K562 (cell line): ENCODE measurements around the gene LAMA4. TPM values are rescaled to one million over a fixed set of nuclear protein-coding genes. Genes with fewer than 3 reads are reported as not detected.

Source experiments
- ATAC-seq: fragments of 200-7000 bp; cut with Tn5 transposase; 3 replicates; pipeline ENCODE4 v1.9.1; 2020; ENCODE audit warnings: moderate library complexity
- BruUV-seq: library from RNA; stranded (reverse); fragments of 400-500 nt; replicated peaks from 2 replicates; lab custom pipeline; 2021; lab: Mats Ljungman, UMichigan
- CTCF ChIA-PET: fragments of 300-600 bp; formaldehyde crosslinking; extraction: SDS; loops from one replicate; lab custom pipeline; 2021; ENCODE audit warnings: low intra/inter-chr PET ratio; lab: Yijun Ruan, JAX
- POLR2A ChIA-PET: fragments of 300-600, 350-650 bp; sonication (Branson Sonifier 250); formaldehyde crosslinking; extraction: SDS; loops from one replicate; lab custom pipeline; 2021; ENCODE audit warnings: antibody characterized with exemption, inconsistent platforms; lab: Yijun Ruan, JAX
- DNase-seq, 4 experiments: peaks; one replicate each; pipeline versions ENCODE4 v3.0.0 to v3.0.0-alpha.2; 2011 to 2018; ENCODE audit warnings: low spot score in 3 of 4, mixed read lengths in 3 of 4; ENCODE audit errors: extremely low read depth in 1 of 4
- FAIRE-seq: peaks from 2 replicates; lab custom pipeline; 2011; peaks lifted over from hg19 to GRCh38; lab: Jason Lieb, UNC
- H2AFZ ChIP-seq: 2 replicates; pipeline ENCODE4 v1.6.0; 2011; ENCODE audit warnings: low read depth, low read length, control low read depth, inconsistent platforms
- H3K27ac ChIP-seq: fragments of 200-600 bp; 3 replicates; pipeline ENCODE4 v1.8.0; 2011; ENCODE audit warnings: low read depth, mild to moderate bottlenecking, control low read depth, inconsistent platforms, low read length, moderate library complexity, mixed read lengths; ENCODE audit errors: extremely low read depth
- H3K27me3 ChIP-seq, 2 experiments: fragments of 300-600 bp in 1 of 2; 2 replicates in 1 of 2; 3 replicates in 1 of 2; pipeline versions ENCODE4 v1.6.0 to v1.8.0; 2011; ENCODE audit warnings: inconsistent platforms in 2 of 2, low read length in 2 of 2, mild to moderate bottlenecking in 1 of 2, mixed read lengths in 1 of 2, moderate library complexity in 1 of 2; ENCODE audit not compliant: control insufficient read depth in 2 of 2, insufficient read depth in 2 of 2
- H3K36me3 ChIP-seq: fragments of 300-600 bp; 3 replicates; pipeline ENCODE4 v1.8.0; 2011; ENCODE audit warnings: mild to moderate bottlenecking, low read length, inconsistent platforms; ENCODE audit not compliant: control insufficient read depth, insufficient read depth
- H3K4me1 ChIP-seq, 2 experiments: fragments of 200-600 bp in 1 of 2; replicated peaks in 1 of 2; 2 replicates in 1 of 2; 3 replicates in 1 of 2; pipeline versions ENCODE4 v1.5.1 to v1.8.0; 2011; ENCODE audit warnings: inconsistent platforms in 2 of 2, low read length in 2 of 2, mild to moderate bottlenecking in 1 of 2, mixed read lengths in 1 of 2, moderate library complexity in 1 of 2; ENCODE audit not compliant: control insufficient read depth in 2 of 2, insufficient read depth in 2 of 2
- H3K4me2 ChIP-seq: 2 replicates; pipeline ENCODE4 v1.6.1; 2011; ENCODE audit warnings: low read length, control low read depth, inconsistent platforms, mixed read lengths; ENCODE audit not compliant: insufficient read depth
- H3K4me3 ChIP-seq: fragments of 200-600 bp; sonication (generic), shearing (Covaris generic); 2 replicates; pipeline ENCODE4 v1.5.1; 2016; ENCODE audit warnings: control low read depth, inconsistent platforms
- H3K79me2 ChIP-seq: fragments of 200-600 bp; 3 replicates; pipeline ENCODE4 v1.8.0; 2011; ENCODE audit warnings: low read length, inconsistent platforms; ENCODE audit not compliant: control insufficient read depth, insufficient read depth
- H3K9ac ChIP-seq, 2 experiments: 2 replicates each; pipeline versions ENCODE4 v1.6.0 to v1.6.1; 2011; ENCODE audit warnings: low read depth in 2 of 2, low read length in 2 of 2, control low read depth in 1 of 2, inconsistent platforms in 1 of 2, mild to moderate bottlenecking in 1 of 2, mixed read lengths in 1 of 2; ENCODE audit not compliant: insufficient read depth in 1 of 2
- H3K9me1 ChIP-seq: one replicate; pipeline ENCODE4 v1.6.0; 2011; ENCODE audit warnings: inconsistent platforms, mild to moderate bottlenecking, low read length, moderate library complexity; ENCODE audit not compliant: control insufficient read depth, insufficient read depth
- H3K9me3 ChIP-seq: replicated peaks from 2 replicates; pipeline ENCODE4 v1.5.1; 2011; ENCODE audit warnings: low read depth, low read length, inconsistent platforms; ENCODE audit not compliant: control insufficient read depth, insufficient read depth
- H4K20me1 ChIP-seq: replicated peaks from 2 replicates; pipeline ENCODE4 v1.6.1; 2011; ENCODE audit warnings: low read length, inconsistent platforms, mixed read lengths; ENCODE audit not compliant: control insufficient read depth, insufficient read depth
- BCLAF1 ChIP-seq, 2 experiments: fragments of 450-650 bp in 1 of 2; IDR thresholded peaks; 2 replicates each; pipeline ENCODE4 v1.6.1; 2011 to 2017; ENCODE audit warnings: low read depth in 2 of 2, antibody characterized with exemption in 1 of 2, borderline replicate concordance in 1 of 2, low read length in 1 of 2, mild to moderate bottlenecking in 1 of 2, mixed read lengths in 1 of 2; ENCODE audit not compliant: control insufficient read depth in 1 of 2
- BRD4 ChIP-seq: fragments of 200-600 bp; sonication (generic); IDR thresholded peaks from 2 replicates; pipeline ENCODE4 v1.6.1; 2017; ENCODE audit warnings: inconsistent platforms
- FOXK2 ChIP-seq, 2 experiments: fragments of 450-650 bp; IDR thresholded peaks in 1 of 2; conservative IDR thresholded peaks in 1 of 2; 2 replicates each; pipeline ENCODE4 v1.6.1; 2016; ENCODE audit warnings: low read depth in 2 of 2, mild to moderate bottlenecking in 1 of 2
- FOXO4 ChIP-seq: fragments of 450-650 bp; formaldehyde crosslinking; IDR thresholded peaks from 2 replicates; pipeline ENCODE4 v1.4.0; 2020; ENCODE audit warnings: mild to moderate bottlenecking, moderate library complexity
- GABPA ChIP-seq: fragments of 200-800 bp; sonication (Bioruptor generic); conservative IDR thresholded peaks from 2 replicates; pipeline ENCODE4 v1.6.1; 2016; ENCODE audit warnings: low read depth, missing genetic modification characterization, missing compliant biosample characterization
- NFE2 ChIP-seq: IDR thresholded peaks from 2 replicates; pipeline ENCODE4 v1.6.1; 2014; ENCODE audit warnings: antibody characterized with exemption, low read depth
- PPARD ChIP-seq: fragments of 250-450 bp; sonication (Bioruptor Pico); IDR thresholded peaks from 2 replicates; pipeline ENCODE4 v1.8.0; 2022; ENCODE audit warnings: inconsistent platforms, mild to moderate bottlenecking, moderate library complexity
- PTBP1 ChIP-seq: fragments of 200-400 bp; formaldehyde crosslinking; IDR thresholded peaks from 2 replicates; pipeline ENCODE4 v1.6.1; 2017; ENCODE audit warnings: low read depth, low read length
- SMAD2 ChIP-seq: fragments of 150-350 bp; IDR thresholded peaks from 2 replicates; pipeline ENCODE4 v1.6.1; 2014; ENCODE audit warnings: low read depth, mild to moderate bottlenecking, low read length
- SP2 ChIP-seq: IDR thresholded peaks from 2 replicates; pipeline ENCODE4 v1.6.1; 2011; ENCODE audit warnings: mild to moderate bottlenecking, low read depth, low read length, moderate library complexity; ENCODE audit not compliant: poor library complexity, severe bottlenecking; ENCODE audit errors: extremely low read depth
- TCF7L2 ChIP-seq: fragments of 150-350 bp; IDR thresholded peaks from 2 replicates; pipeline ENCODE4 v1.6.1; 2016; ENCODE audit warnings: low read depth, mild to moderate bottlenecking, low read length, moderate library complexity
- ZBTB17 ChIP-seq: fragments of 450-650 bp; formaldehyde crosslinking; IDR thresholded peaks from 2 replicates; pipeline ENCODE4 v1.4.0; 2020; ENCODE audit warnings: mild to moderate bottlenecking
- ZC3H11A ChIP-seq: IDR thresholded peaks from 2 replicates; pipeline ENCODE4 v1.6.1; 2012; ENCODE audit warnings: low read depth, low read length, improper control_type of control experiment
- ZNF511 ChIP-seq: sonication (generic); formaldehyde crosslinking; IDR thresholded peaks from 2 replicates; pipeline ENCODE4 v1.8.0; 2022; ENCODE audit warnings: mild to moderate bottlenecking, missing genetic modification reagents
- ZNF551 ChIP-seq: fragments of 250-450 bp; sonication (Bioruptor Pico); IDR thresholded peaks from 2 replicates; pipeline ENCODE4 v1.5.0; 2021; ENCODE audit warnings: mild to moderate bottlenecking, moderate library complexity
- WGBS: fragments of 100-300 bp; shearing (Covaris generic); methylation state at CpG from one replicate; pipeline ENCODE4 v1.1.6; 2016; ENCODE audit warnings: low coverage, mixed read lengths; ENCODE audit not compliant: insufficient coverage; ENCODE audit errors: missing lambda C conversion rate; 5-methylcytosine and 5-hydroxymethylcytosine counted together
- in situ Hi-C: fragments of 300-500 bp; cut with MboI; formaldehyde crosslinking; loops from 4 replicates; pipeline ENCODE4 v1.15.0; 2018; ENCODE audit warnings: inconsistent platforms, mixed read lengths
- intact Hi-C: fragments of 100-400 bp; cut with micrococcal nuclease; formaldehyde crosslinking; loops from 2 replicates; pipeline ENCODE4 v1.14.2; 2022
- polyA plus RNA-seq, 8 experiments: library from polyadenylated mRNA; depleted of rRNA in 4 of 8; stranded (reverse) in 5 of 8; unstranded in 3 of 8; fragments of >200 nt; fragmentation: Nextera tagmentation in 2 of 8; fragmentation: Illumina TruSeq in 1 of 8; extraction: Ambion mirVana in 2 of 8; extraction: Trizol in 1 of 8; gene quantifications; 2 replicates each; pipeline versions ENCODE4 v1.2.1 to v1.2.3, GENCODE V29; 2011 to 2014; ENCODE audit warnings: inconsistent platforms in 1 of 8, missing spikeins in 1 of 8
- total RNA-seq, 7 experiments: library from RNA; depleted of rRNA in 6 of 7; stranded (reverse); fragments of >200 nt in 6 of 7; fragmentation: Illumina TruSeq in 2 of 7; extraction: Trizol in 2 of 7; gene quantifications; 2 replicates each; pipeline versions ENCODE4 v1.2.1 to v1.2.3, GENCODE V29; 2011 to 2021; ENCODE audit warnings: low replicate concordance in 1 of 7

The LAMA4 gene
- total and polyA plus RNA-seq, 9 of the 15 experiments (the other 6 are each of a cell fraction or from before 2014, with no cell fraction given), result 0.05 to 2.9 (median 0.51) TPM

- no peak for TF ChIP-seq BCLAF1 (IDR thresholded peaks at IDR 0.05; ENCODE audit: borderline replicate concordance in 1 of 2, control insufficient read depth in 1 of 2, low read depth in 2 of 2, low read length in 1 of 2)
These were observed 21.0 kb upstream of the LAMA4 start (continued) for GRCh38 chr6:112275365-112275764.

GRCh38 chr6:112274774-112275173, 20.4 kb upstream of the LAMA4 start:
- TF ChIP-seq TCF7L2, result no peak
- TF ChIP-seq PTBP1, result no peak
- no peak for TF ChIP-seq ZBTB17
- no peak for TF ChIP-seq SMAD2
- no peak for TF ChIP-seq GABPA (tag)
- no peak for TF ChIP-seq ZNF511 (CRISPR knock-in tag)
- no peak for TF ChIP-seq ZNF551 (CRISPR knock-in tag)
- TF ChIP-seq PPARD, result no peak
- TF ChIP-seq SP2, result no peak
- TF ChIP-seq FOXO4, result no peak
- no peak for TF ChIP-seq ZC3H11A
- no peak for TF ChIP-seq FOXK2 (conservative IDR thresholded peaks at IDR 0.05 in 1 of 2, IDR thresholded peaks at IDR 0.05 in 1 of 2; ENCODE audit: low read depth in 2 of 2)
- TF ChIP-seq BRD4, result no peak
- no peak for TF ChIP-seq NFE2
- no peaks in the 10 kb centered on the region for H3K4me1 ChIP-seq
- H4K20me1 ChIP-seq, result no peaks in the 10 kb centered on the region
- no peak overlapping the region for H2AFZ ChIP-seq
- ATAC-seq, result no peak
- no TSS peak for BruUV-seq
- no peaks in the 10 kb centered on the region for H3K79me2 ChIP-seq
- H3K9me3 ChIP-seq, result no peaks in the 10 kb centered on the region
- 0% methylated on average over 1 of the region's 1 CpG for WGBS
- no peak overlapping the region for H3K4me3 ChIP-seq
- CTCF ChIA-PET, result no interaction called here
- no peaks in the 10 kb centered on the region for H3K9me1 ChIP-seq
- H3K27me3 ChIP-seq, result no peaks in the 10 kb centered on the region
- in situ Hi-C loops (no loop called here), intact Hi-C loops (no loop called here)
- no peaks in the 10 kb centered on the region for H3K36me3 ChIP-seq
- H3K4me2 ChIP-seq, result no peak overlapping the region
- H3K27ac ChIP-seq, result no peak overlapping the region
- no peak for DNase-seq
- no peak overlapping the region for H3K9ac ChIP-seq
- POLR2A ChIA-PET, result no interaction called here
- no peak for FAIRE-seq
